Measurements from ENCODE around the gene OR52E5. TPM values are rescaled to one million over a fixed set of nuclear protein-coding genes. Genes with fewer than 3 reads are reported as not detected.
A peak's percentile ranks its signal among the peaks of the same experiment; 100 is the strongest.

The OR52E5 gene
- total and polyA plus RNA-seq, 10 of the 15 experiments (the other 5 are each of a cell fraction or from before 2014, with no cell fraction given), result not detected

GRCh38 chr11:5922749-5923426, 29.9 kb downstream of the OR52E5 start (continued):
- no peak for TF ChIP-seq RFX5 (IDR thresholded peaks at IDR 0.05; ENCODE audit: low read depth, low read length)
- TF ChIP-seq SMC3 (IDR thresholded peaks at IDR 0.05; ENCODE audit: borderline replicate concordance, low read length), result no peak
- no peak for TF ChIP-seq JUND (IDR thresholded peaks at IDR 0.05; ENCODE audit: low read depth, low read length)
- TF ChIP-seq ZNF207 (IDR thresholded peaks at IDR 0.05; ENCODE audit: borderline replicate concordance), result no peak
- TF ChIP-seq RBBP5 (conservative IDR thresholded peaks at IDR 0.05), result no peak
- TF ChIP-seq POLR2AphosphoS2 (IDR thresholded peaks at IDR 0.05; ENCODE audit: low read depth, low read length), result no peak
- no peak for TF ChIP-seq ZNF622 (IDR thresholded peaks at IDR 0.05)
- TF ChIP-seq PAX8 (IDR thresholded peaks at IDR 0.05), result no peak
- no peak for TF ChIP-seq ZZZ3 (IDR thresholded peaks at IDR 0.05; ENCODE audit: control insufficient read depth, insufficient read length, low read depth)
- no peak for TF ChIP-seq BCL11A (IDR thresholded peaks at IDR 0.05; ENCODE audit: low read depth, low read length)
- no peak for TF ChIP-seq E2F4 (IDR thresholded peaks at IDR 0.05; ENCODE audit: low read depth, low read length)
- no peak for TF ChIP-seq ZBTB40 (IDR thresholded peaks at IDR 0.05; ENCODE audit: borderline replicate concordance)
- TF ChIP-seq POU2F2 (IDR thresholded peaks at IDR 0.05; ENCODE audit: borderline replicate concordance, low read depth, low read length), result no peak
- TF ChIP-seq, protein P1, sequence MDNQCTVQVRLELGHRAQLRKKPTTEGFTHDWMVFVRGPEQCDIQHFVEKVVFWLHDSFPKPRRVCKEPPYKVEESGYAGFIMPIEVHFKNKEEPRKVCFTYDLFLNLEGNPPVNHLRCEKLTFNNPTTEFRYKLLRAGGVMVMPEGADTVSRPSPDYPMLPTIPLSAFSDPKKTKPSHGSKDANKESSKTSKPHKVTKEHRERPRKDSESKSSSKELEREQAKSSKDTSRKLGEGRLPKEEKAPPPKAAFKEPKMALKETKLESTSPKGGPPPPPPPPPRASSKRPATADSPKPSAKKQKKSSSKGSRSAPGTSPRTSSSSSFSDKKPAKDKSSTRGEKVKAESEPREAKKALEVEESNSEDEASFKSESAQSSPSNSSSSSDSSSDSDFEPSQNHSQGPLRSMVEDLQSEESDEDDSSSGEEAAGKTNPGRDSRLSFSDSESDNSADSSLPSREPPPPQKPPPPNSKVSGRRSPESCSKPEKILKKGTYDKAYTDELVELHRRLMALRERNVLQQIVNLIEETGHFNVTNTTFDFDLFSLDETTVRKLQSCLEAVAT (IDR thresholded peaks at IDR 0.05), result no peak
- no peak for TF ChIP-seq CREB1 (IDR thresholded peaks at IDR 0.05; ENCODE audit: low read depth)
- TF ChIP-seq MYB (IDR thresholded peaks at IDR 0.05; ENCODE audit: borderline replicate concordance, low read depth, low read length), result no peak
- no peak for TF ChIP-seq BCL3 (IDR thresholded peaks at IDR 0.05; ENCODE audit: borderline replicate concordance, insufficient read depth, low read depth, low read length, poor library complexity, severe bottlenecking)
- no peak for TF ChIP-seq IKZF1 (conservative IDR thresholded peaks at IDR 0.05)
- peak; percentile 6 for TF ChIP-seq USF1 (IDR thresholded peaks at IDR 0.05; ENCODE audit: borderline replicate concordance, extremely low read length, insufficient read depth, low read depth, low read length)
- peak; percentile 32; the same call in 1 of the 2 replicates for TF ChIP-seq YY1 (IDR thresholded peaks at IDR 0.05; ENCODE audit: low read depth, low read length)
- no peak for TF ChIP-seq CHD2 (IDR thresholded peaks at IDR 0.05; ENCODE audit: borderline replicate concordance, low read depth, low read length)
- TF ChIP-seq BACH1 (IDR thresholded peaks at IDR 0.05; ENCODE audit: borderline replicate concordance), result peak; percentile 74; the same call in 1 of the 2 replicates
- no peak for TF ChIP-seq CHD1 (IDR thresholded peaks at IDR 0.05; ENCODE audit: low read depth, low read length)
